ENCODE measurements around the gene PCBP1.

The PCBP1 gene

GRCh38 chr2:70115646-70116442 lies 28.6 kb downstream of the PCBP1 start:
- H3K9ac ChIP-seq (ENCODE audit: low read length in 2 of 2): no peak overlapping the region
- no peak overlapping the region for H3K27ac ChIP-seq (ENCODE audit: low read length)
- H3K36me3 ChIP-seq (ENCODE audit: control insufficient read depth in 2 of 2, insufficient read depth in 2 of 2, low read length in 2 of 2): no peaks in the 10 kb centered on the region
- no peaks in the 10 kb centered on the region for H3K27me3 ChIP-seq (ENCODE audit: control insufficient read depth in 1 of 2, insufficient read depth in 2 of 2, low read length in 2 of 2)
- H3K4me3 ChIP-seq (ENCODE audit: low read length in 2 of 2): no peak overlapping the region
- peaks cover 3% of the 10 kb centered on the region for H3K4me1 ChIP-seq (ENCODE audit: control insufficient read depth, insufficient read depth, low read length)
- H3K9me3 ChIP-seq (ENCODE audit: control insufficient read depth in 2 of 2, low read length in 2 of 2): no peaks in the 10 kb centered on the region

DNA sequence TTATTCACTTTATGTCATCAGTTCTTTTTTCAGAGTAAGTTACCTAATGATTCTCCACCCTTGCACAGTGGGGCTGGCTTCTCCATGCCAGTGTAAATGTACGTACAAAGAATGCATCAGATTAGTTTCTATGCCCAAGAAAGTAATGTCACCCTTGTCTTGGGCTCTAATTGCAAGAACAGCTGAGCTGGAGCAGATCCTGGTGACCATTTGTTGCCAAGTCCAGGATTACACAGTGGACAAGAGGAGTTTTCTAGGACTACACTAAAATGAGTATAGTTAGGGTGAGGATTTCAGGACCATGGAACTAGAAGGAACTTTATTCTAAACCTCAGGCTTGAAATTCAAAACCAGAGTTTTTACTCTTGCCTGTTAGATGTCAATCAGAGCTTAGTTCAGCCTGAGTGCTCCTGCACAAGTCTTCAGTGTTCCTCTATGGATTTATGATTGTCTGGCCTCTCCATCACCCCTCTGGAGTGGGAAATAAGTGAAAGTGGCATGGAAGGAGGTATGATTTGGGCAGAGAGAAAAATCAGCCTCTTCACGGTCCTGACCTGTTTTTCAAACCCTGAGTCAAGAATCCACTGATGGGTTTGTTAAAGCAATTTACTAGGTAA lies 29.8 kb downstream of the PCBP1 start:
- H3K36me3 ChIP-seq (ENCODE audit: control insufficient read depth in 2 of 2, insufficient read depth in 2 of 2, low read length in 2 of 2): no peaks in the 10 kb centered on the region
- no peaks in the 10 kb centered on the region for H3K27me3 ChIP-seq (ENCODE audit: control insufficient read depth in 1 of 2, insufficient read depth in 2 of 2, low read length in 2 of 2)
- no peak overlapping the region for H3K9ac ChIP-seq (ENCODE audit: low read length in 2 of 2)
- no peak overlapping the region for H3K4me3 ChIP-seq (ENCODE audit: low read length in 2 of 2)
- H3K27ac ChIP-seq (ENCODE audit: low read length): no peak overlapping the region
- peaks cover 3% of the 10 kb centered on the region for H3K4me1 ChIP-seq (ENCODE audit: control insufficient read depth, insufficient read depth, low read length)
- no peaks in the 10 kb centered on the region for H3K9me3 ChIP-seq (ENCODE audit: control insufficient read depth in 2 of 2, low read length in 2 of 2)

DNA sequence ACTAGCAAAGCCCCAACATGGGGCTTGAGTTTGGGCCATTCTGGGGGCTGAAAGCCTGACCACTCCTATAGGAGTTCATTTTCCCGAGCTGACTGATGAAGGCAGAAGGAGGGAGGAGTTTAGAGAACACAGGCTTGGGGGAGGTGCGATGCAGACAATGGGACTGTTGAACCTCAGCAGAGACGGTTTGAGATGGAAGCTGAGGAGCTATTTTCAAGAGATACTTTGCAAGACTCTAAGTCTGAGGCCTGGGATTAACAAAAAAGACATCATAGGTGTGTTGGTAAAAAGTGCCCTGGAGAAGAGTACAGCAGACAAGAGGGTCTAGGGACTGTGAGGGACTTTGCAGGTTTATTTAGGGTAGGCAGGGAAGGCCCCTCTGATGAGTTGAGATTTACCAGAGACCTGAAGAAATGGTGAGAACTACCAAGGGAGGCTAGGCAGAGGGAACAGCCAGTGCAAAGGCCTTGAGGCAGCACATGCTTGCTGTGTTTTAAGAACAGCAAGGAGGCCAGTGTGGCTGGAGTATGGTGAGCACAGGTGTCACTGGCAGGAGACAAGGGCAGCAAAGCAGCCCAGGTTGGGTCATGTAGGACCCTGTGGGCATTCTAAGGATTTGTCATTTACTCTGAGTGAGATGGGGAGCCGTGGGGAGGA lies 31.6 kb downstream of the PCBP1 start:
- Histone ChIP-seq H3K27me3 (ENCODE audit: control insufficient read depth in 1 of 2, insufficient read depth in 2 of 2, low read length in 2 of 2) (no peaks in the 10 kb centered on the region), H3K36me3 (ENCODE audit: control insufficient read depth in 2 of 2, insufficient read depth in 2 of 2, low read length in 2 of 2) (no peaks in the 10 kb centered on the region), H3K4me1 (ENCODE audit: control insufficient read depth, insufficient read depth, low read length) (peaks cover 11% of the 10 kb centered on the region), H3K4me3 (ENCODE audit: low read length in 2 of 2) (no peak overlapping the region), H3K27ac (ENCODE audit: low read length) (no peak overlapping the region), H3K9ac (ENCODE audit: low read length in 2 of 2) (no peak overlapping the region), H3K9me3 (ENCODE audit: control insufficient read depth in 2 of 2, low read length in 2 of 2) (no peaks in the 10 kb centered on the region)

- Histone ChIP-seq H3K4me1 (ENCODE audit: control insufficient read depth, insufficient read depth, low read length) (peaks cover 21% of the 10 kb centered on the region), H3K9ac (ENCODE audit: low read length in 2 of 2) (no peak overlapping the region), H3K36me3 (ENCODE audit: control insufficient read depth in 2 of 2, insufficient read depth in 2 of 2, low read length in 2 of 2) (no peaks in the 10 kb centered on the region), H3K4me3 (ENCODE audit: low read length in 2 of 2) (no peak overlapping the region), H3K9me3 (ENCODE audit: control insufficient read depth in 2 of 2, low read length in 2 of 2) (no peaks in the 10 kb centered on the region), H3K27ac (ENCODE audit: low read length) (peak overlapping the region; percentile 24), H3K27me3 (ENCODE audit: control insufficient read depth in 1 of 2, insufficient read depth in 2 of 2, low read length in 2 of 2) (no peaks in the 10 kb centered on the region)
These were observed 34.5 kb downstream of the PCBP1 start for GRCh38 chr2:70121627-70122372.

GRCh38 chr2:70122470-70122869 lies 35.2 kb downstream of the PCBP1 start:
- Histone ChIP-seq H3K4me3 (ENCODE audit: low read length in 2 of 2) (no peak overlapping the region), H3K9me3 (ENCODE audit: control insufficient read depth in 2 of 2, low read length in 2 of 2) (no peaks in the 10 kb centered on the region), H3K36me3 (ENCODE audit: control insufficient read depth in 2 of 2, insufficient read depth in 2 of 2, low read length in 2 of 2) (no peaks in the 10 kb centered on the region), H3K27me3 (ENCODE audit: control insufficient read depth in 1 of 2, insufficient read depth in 2 of 2, low read length in 2 of 2) (no peaks in the 10 kb centered on the region), H3K9ac (ENCODE audit: low read length in 2 of 2) (no peak overlapping the region), H3K27ac (ENCODE audit: low read length) (no peak overlapping the region), H3K4me1 (ENCODE audit: control insufficient read depth, insufficient read depth, low read length) (peaks cover 24% of the 10 kb centered on the region)

DNA sequence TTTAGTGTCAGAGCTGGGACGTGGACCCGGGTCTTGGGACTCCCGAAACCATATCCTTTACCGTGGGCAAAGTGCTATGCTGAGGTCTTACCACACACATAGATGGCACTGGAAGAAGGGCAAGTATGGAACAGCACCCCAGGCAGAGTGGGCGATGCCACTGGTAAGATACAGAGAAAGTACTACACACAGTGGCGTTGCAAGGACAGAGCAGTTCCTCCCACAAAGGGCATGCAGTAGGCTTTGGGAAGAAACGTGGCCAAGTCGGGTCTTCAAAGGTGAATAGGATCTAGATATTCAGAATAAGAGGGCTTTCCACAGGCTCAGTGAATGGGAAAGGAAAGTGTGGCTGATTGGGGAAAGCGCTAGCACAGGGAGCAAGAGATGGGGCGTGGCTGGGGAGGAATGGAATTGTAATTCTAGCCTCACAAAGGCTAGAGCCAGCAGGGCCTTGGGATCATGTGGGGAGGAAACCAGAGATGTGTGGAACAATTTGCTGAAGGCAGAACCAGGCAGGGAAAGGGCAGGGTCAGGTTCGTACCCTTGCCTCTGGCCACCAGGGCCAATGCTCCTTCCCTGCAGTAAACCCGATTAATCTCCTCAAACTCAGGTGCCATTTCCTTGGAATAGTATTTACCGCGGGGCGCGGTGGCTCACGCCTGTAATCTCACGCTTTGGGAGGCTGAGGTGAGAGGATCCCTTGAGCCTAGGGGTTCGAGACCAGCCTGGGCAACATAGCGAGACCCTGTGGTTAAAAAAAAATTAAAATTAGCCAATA lies 36.0 kb downstream of the PCBP1 start:
- Histone ChIP-seq H3K4me1 (ENCODE audit: control insufficient read depth, insufficient read depth, low read length) (peaks cover 24% of the 10 kb centered on the region), H3K9me3 (ENCODE audit: control insufficient read depth in 2 of 2, low read length in 2 of 2) (no peaks in the 10 kb centered on the region), H3K36me3 (ENCODE audit: control insufficient read depth in 2 of 2, insufficient read depth in 2 of 2, low read length in 2 of 2) (no peaks in the 10 kb centered on the region), H3K4me3 (ENCODE audit: low read length in 2 of 2) (peak overlapping the region; percentile 73 to 81), H3K27ac (ENCODE audit: low read length) (peak overlapping the region; percentile 98), H3K9ac (ENCODE audit: low read length in 2 of 2) (peak overlapping the region; percentile 13 to 98), H3K27me3 (ENCODE audit: control insufficient read depth in 1 of 2, insufficient read depth in 2 of 2, low read length in 2 of 2) (no peaks in the 10 kb centered on the region)

- Histone ChIP-seq H3K9me3 (ENCODE audit: control insufficient read depth in 2 of 2, low read length in 2 of 2) (no peaks in the 10 kb centered on the region), H3K4me1 (ENCODE audit: control insufficient read depth, insufficient read depth, low read length) (peaks cover 24% of the 10 kb centered on the region), H3K36me3 (ENCODE audit: control insufficient read depth in 2 of 2, insufficient read depth in 2 of 2, low read length in 2 of 2) (no peaks in the 10 kb centered on the region), H3K4me3 (ENCODE audit: low read length in 2 of 2) (peak overlapping the region; percentile 73 to 81), H3K27ac (ENCODE audit: low read length) (peak overlapping the region; percentile 98), H3K27me3 (ENCODE audit: control insufficient read depth in 1 of 2, insufficient read depth in 2 of 2, low read length in 2 of 2) (no peaks in the 10 kb centered on the region), H3K9ac (ENCODE audit: low read length in 2 of 2) (peak overlapping the region; percentile 29 to 98)
These were observed 36.5 kb downstream of the PCBP1 start for GRCh38 chr2:70123829-70124116.

DNA sequence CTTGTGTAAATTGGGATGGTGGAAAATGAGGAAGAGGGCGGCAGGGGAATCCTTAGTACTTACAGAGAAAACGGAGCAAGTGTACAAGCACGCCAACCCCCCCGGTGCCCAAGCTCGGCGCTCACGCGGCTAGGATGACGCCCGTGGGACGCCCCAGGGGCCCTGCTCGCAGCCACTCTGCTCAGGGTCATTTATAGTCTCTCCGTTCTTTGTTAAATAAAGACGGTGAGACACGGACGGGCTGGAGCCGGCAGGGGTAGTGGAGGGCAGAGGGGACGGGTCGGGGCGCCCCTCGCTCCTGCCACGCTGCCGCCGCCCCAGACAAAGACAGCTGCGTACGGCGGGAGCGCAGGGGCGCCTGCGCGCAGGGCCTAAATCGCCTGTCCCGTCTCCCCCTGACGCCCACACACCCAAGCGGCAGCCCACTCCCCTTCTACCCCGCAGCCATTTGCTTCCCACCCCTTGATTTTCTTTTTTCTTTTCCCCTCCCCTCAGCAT lies 37.8 kb downstream of the PCBP1 start:
- peak overlapping the region; percentile 73 to 81 for H3K4me3 ChIP-seq (ENCODE audit: low read length in 2 of 2)
- H3K9me3 ChIP-seq (ENCODE audit: control insufficient read depth in 2 of 2, low read length in 2 of 2): no peaks in the 10 kb centered on the region
- H3K27me3 ChIP-seq (ENCODE audit: control insufficient read depth in 1 of 2, insufficient read depth in 2 of 2, low read length in 2 of 2): no peaks in the 10 kb centered on the region
- H3K36me3 ChIP-seq (ENCODE audit: control insufficient read depth in 2 of 2, insufficient read depth in 2 of 2, low read length in 2 of 2): no peaks in the 10 kb centered on the region
- peaks cover 24% of the 10 kb centered on the region for H3K4me1 ChIP-seq (ENCODE audit: control insufficient read depth, insufficient read depth, low read length)
- H3K9ac ChIP-seq (ENCODE audit: low read length in 2 of 2): peak overlapping the region; percentile 98
- H3K27ac ChIP-seq (ENCODE audit: low read length): peak overlapping the region; percentile 98

DNA sequence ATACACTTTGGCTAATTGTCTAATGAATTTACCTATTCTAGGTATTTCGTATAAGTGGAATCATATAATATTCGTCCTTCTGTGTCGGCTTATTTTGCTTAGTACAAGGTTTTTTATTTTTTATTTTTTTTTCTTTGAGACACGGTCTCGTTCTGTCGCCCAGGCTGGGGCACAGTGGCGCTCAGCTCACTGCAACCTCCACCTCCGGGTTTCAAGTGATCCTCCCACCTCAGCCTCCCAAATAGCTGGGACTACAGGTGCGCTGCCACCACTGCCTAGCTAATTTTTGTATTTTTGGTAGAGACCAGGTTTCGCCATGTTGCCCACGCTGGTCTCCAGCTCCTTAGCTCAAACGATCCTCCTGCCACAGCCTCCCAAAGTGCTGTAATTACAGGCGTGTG lies 38.2 kb downstream of the PCBP1 start:
- Histone ChIP-seq H3K27ac (ENCODE audit: low read length) (peak overlapping the region; percentile 98), H3K9me3 (ENCODE audit: control insufficient read depth in 2 of 2, low read length in 2 of 2) (no peaks in the 10 kb centered on the region), H3K4me1 (ENCODE audit: control insufficient read depth, insufficient read depth, low read length) (peaks cover 24% of the 10 kb centered on the region), H3K9ac (ENCODE audit: low read length in 2 of 2) (peak overlapping the region; percentile 98), H3K27me3 (ENCODE audit: control insufficient read depth in 1 of 2, insufficient read depth in 2 of 2, low read length in 2 of 2) (no peaks in the 10 kb centered on the region), H3K4me3 (ENCODE audit: low read length in 2 of 2) (peak overlapping the region; percentile 73 to 81), H3K36me3 (ENCODE audit: control insufficient read depth in 2 of 2, insufficient read depth in 2 of 2, low read length in 2 of 2) (no peaks in the 10 kb centered on the region)

GRCh38 chr2:70126413-70126812 lies 39.1 kb downstream of the PCBP1 start:
- Histone ChIP-seq H3K4me3 (ENCODE audit: low read length in 2 of 2) (no peak overlapping the region), H3K9ac (ENCODE audit: low read length in 2 of 2) (no peak overlapping the region), H3K27me3 (ENCODE audit: control insufficient read depth in 1 of 2, insufficient read depth in 2 of 2, low read length in 2 of 2) (no peaks in the 10 kb centered on the region), H3K27ac (ENCODE audit: low read length) (no peak overlapping the region), H3K4me1 (ENCODE audit: control insufficient read depth, insufficient read depth, low read length) (peaks cover 26% of the 10 kb centered on the region), H3K36me3 (ENCODE audit: control insufficient read depth in 2 of 2, insufficient read depth in 2 of 2, low read length in 2 of 2) (no peaks in the 10 kb centered on the region), H3K9me3 (ENCODE audit: control insufficient read depth in 2 of 2, low read length in 2 of 2) (no peaks in the 10 kb centered on the region)
